Measurements from ENCODE around the gene NAGLU.

DNA sequence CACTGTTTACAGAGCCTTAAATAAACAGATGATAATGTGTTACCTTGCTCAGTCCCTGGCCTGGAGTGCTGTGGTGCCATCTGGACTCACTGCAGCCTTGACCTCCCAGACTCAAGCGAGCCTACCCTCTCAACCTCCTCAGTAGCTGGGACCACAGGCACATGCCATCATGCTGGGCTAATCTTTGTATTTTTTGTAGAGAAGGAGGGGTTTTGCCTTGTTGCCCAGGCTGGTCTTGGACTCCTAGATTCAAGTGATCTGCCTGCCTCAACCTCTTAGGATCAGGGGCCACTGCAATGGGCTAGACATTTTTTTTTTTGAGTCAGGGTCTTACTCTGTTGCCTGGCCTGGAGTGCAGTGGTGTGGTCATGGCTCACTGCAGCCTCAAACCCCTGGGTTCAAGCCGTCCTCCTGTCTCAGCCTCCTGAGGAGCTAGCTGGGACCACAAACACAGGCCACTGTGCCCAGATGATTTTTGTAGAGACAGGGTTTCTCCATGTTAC, 5.0 kb upstream of the NAGLU start:
- TF ChIP-seq, protein P1, sequence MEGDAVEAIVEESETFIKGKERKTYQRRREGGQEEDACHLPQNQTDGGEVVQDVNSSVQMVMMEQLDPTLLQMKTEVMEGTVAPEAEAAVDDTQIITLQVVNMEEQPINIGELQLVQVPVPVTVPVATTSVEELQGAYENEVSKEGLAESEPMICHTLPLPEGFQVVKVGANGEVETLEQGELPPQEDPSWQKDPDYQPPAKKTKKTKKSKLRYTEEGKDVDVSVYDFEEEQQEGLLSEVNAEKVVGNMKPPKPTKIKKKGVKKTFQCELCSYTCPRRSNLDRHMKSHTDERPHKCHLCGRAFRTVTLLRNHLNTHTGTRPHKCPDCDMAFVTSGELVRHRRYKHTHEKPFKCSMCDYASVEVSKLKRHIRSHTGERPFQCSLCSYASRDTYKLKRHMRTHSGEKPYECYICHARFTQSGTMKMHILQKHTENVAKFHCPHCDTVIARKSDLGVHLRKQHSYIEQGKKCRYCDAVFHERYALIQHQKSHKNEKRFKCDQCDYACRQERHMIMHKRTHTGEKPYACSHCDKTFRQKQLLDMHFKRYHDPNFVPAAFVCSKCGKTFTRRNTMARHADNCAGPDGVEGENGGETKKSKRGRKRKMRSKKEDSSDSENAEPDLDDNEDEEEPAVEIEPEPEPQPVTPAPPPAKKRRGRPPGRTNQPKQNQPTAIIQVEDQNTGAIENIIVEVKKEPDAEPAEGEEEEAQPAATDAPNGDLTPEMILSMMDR (IDR thresholded peaks at IDR 0.05), result no peak
- TF ChIP-seq POLR2AphosphoS5 (IDR thresholded peaks at IDR 0.05), result no peak
- no peak for TF ChIP-seq EP300 (IDR thresholded peaks at IDR 0.05)
